ENCODE data around the gene RAE1. TPM values are rescaled to one million over a fixed set of nuclear protein-coding genes. Genes with fewer than 3 reads are reported as not detected.

RAE1 gene
- total RNA-seq, 1 donor from 2014 or later = 24.7 TPM

- Mint-ChIP-seq H3K4me3 (ENCODE audit: unreplicated experiment) (no peak overlapping the region), H3K4me1 (ENCODE audit: unreplicated experiment) (peaks cover 7% of the 10 kb centered on the region), H3K27ac (ENCODE audit: unreplicated experiment) (no peak overlapping the region), H3K36me3 (ENCODE audit: unreplicated experiment) (no peaks in the 10 kb centered on the region), H3K27me3 (ENCODE audit: unreplicated experiment) (peaks cover 72% of the 10 kb centered on the region), H3K9me3 (ENCODE audit: unreplicated experiment) (no peaks in the 10 kb centered on the region)
- DNase-seq (ENCODE audit: extremely low spot score, unreplicated experiment) = no peak
- TF ChIP-seq CTCF (IDR thresholded peaks at IDR 0.05) = no peak
These were observed 24.2 kb upstream of the RAE1 start for GRCh38 chr20:57326667-57327455.

- Mint-ChIP-seq H3K36me3 (ENCODE audit: unreplicated experiment) (no peaks in the 10 kb centered on the region), H3K27me3 (ENCODE audit: unreplicated experiment) (peaks cover 72% of the 10 kb centered on the region), H3K4me3 (ENCODE audit: unreplicated experiment) (no peak overlapping the region), H3K4me1 (ENCODE audit: unreplicated experiment) (peaks cover 4% of the 10 kb centered on the region), H3K27ac (ENCODE audit: unreplicated experiment) (no peak overlapping the region), H3K9me3 (ENCODE audit: unreplicated experiment) (no peaks in the 10 kb centered on the region)
- no peak for TF ChIP-seq CTCF (IDR thresholded peaks at IDR 0.05)
- DNase-seq (ENCODE audit: extremely low spot score, unreplicated experiment) = peak; percentile 54
These were observed 23.2 kb upstream of the RAE1 start for GRCh38 chr20:57327820-57328219.

- H3K27ac Mint-ChIP-seq (ENCODE audit: unreplicated experiment) = no peak within 1 kb of the TSS
- no peak for TF ChIP-seq CTCF (IDR thresholded peaks at IDR 0.05)
- H3K27me3 Mint-ChIP-seq (ENCODE audit: unreplicated experiment) = peaks cover 66% of the 10 kb centered on the region
- peak; percentile 83 for DNase-seq (ENCODE audit: extremely low spot score, unreplicated experiment)
- no peak within 1 kb of the TSS for H3K4me3 Mint-ChIP-seq (ENCODE audit: unreplicated experiment)
- no peaks in the 10 kb centered on the region for H3K9me3 Mint-ChIP-seq (ENCODE audit: unreplicated experiment)
- H3K36me3 Mint-ChIP-seq (ENCODE audit: unreplicated experiment) = no peaks in the 10 kb centered on the region
- no peaks in the 10 kb centered on the region for H3K4me1 Mint-ChIP-seq (ENCODE audit: unreplicated experiment)
These were observed 21.3 kb upstream of the RAE1 start, which contains the start of gene SPO11 for GRCh38 chr20:57329608-57330221. SPO11 (plus strand) TSS chr20:57329803; CDS start chr20:57329868, 65 bp downstream.

- no peaks in the 10 kb centered on the region for H3K36me3 Mint-ChIP-seq (ENCODE audit: unreplicated experiment)
- H3K9me3 Mint-ChIP-seq (ENCODE audit: unreplicated experiment) = no peaks in the 10 kb centered on the region
- no peak for DNase-seq (ENCODE audit: extremely low spot score, unreplicated experiment)
- no peak for TF ChIP-seq CTCF (IDR thresholded peaks at IDR 0.05)
- peaks cover 66% of the 10 kb centered on the region for H3K27me3 Mint-ChIP-seq (ENCODE audit: unreplicated experiment)
- H3K4me3 Mint-ChIP-seq (ENCODE audit: unreplicated experiment) = no peak overlapping the region
- H3K27ac Mint-ChIP-seq (ENCODE audit: unreplicated experiment) = no peak overlapping the region
- no peaks in the 10 kb centered on the region for H3K4me1 Mint-ChIP-seq (ENCODE audit: unreplicated experiment)
These were observed 20.1 kb upstream of the RAE1 start for GRCh38 chr20:57330998-57331397.

All from osteocyte (in vitro differentiated cells).